GM12801 (cell line): ENCODE data around the gene CAB39L.

Source experiments
- TF ChIP-seq, protein P1 (sequence below): IDR thresholded peaks from one replicate; pipeline ENCODE4 v1.5.1; 2011; ENCODE audit warnings: control low read depth; ENCODE audit not compliant: insufficient read length; ENCODE audit errors: extremely low read depth

The CAB39L gene

GRCh38 chr13:49310251-49310650 lies 133.6 kb downstream of the CAB39L start:
- TF ChIP-seq, protein P1, sequence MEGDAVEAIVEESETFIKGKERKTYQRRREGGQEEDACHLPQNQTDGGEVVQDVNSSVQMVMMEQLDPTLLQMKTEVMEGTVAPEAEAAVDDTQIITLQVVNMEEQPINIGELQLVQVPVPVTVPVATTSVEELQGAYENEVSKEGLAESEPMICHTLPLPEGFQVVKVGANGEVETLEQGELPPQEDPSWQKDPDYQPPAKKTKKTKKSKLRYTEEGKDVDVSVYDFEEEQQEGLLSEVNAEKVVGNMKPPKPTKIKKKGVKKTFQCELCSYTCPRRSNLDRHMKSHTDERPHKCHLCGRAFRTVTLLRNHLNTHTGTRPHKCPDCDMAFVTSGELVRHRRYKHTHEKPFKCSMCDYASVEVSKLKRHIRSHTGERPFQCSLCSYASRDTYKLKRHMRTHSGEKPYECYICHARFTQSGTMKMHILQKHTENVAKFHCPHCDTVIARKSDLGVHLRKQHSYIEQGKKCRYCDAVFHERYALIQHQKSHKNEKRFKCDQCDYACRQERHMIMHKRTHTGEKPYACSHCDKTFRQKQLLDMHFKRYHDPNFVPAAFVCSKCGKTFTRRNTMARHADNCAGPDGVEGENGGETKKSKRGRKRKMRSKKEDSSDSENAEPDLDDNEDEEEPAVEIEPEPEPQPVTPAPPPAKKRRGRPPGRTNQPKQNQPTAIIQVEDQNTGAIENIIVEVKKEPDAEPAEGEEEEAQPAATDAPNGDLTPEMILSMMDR = no peak

DNA sequence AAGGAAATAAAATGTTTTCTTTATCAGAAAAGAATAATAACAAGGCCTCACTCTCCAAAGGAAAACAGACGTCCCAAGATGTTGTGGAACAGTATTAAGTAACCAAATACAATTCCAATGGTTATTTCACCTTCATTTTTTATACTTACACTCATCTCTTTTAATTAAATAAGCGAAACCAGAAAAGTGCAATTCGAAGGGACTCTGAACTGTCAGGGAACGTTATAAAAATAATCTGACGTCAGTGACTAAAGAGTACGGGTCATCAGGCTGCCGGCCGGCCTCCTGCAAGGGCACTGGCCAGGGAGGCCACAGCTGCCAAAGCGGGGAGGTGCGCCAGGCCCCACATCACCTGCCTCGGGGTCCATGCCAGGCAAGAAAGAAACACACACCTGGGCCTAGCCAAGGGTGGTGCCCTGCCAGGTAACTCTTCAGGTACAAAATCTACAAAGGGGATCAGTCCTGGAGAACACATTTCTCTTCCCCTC lies 134.9 kb downstream of the CAB39L start:
- TF ChIP-seq, protein P1 = no peak

DNA sequence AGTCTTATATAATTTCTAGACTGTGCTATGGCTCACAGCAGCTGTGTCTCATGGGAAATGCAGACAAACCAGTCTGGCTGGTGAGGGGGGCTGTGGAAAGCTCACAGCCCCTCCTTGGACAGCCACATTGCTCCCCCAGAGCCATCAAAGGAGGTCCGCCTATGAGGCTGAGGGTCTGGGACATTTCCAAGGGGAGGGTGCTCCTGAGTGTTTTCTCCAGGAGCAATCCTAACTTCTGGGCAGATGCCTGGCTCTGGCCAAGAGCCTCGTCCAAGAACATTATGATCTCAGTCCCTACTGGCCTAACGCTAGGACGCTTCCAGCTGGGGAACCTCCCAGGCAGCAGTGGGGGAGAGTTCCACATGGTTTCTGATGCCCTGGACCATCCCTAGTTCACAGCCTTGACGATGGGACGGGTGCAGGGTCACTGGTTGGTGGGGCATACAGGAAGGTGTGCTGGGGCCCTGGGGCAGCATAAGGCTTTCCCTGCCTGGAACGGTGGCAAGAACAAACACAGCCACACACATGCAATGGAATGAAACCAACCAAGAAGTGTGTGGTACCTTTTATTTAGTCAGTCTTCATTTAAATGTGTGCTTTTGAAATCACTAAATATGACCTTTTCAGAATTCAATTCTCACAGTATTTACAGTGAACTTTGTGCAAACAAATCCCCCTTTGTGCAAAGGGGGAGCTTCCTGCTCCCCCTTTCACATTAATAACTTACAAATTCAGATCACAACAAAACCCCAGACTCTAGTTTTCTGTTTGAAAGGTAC lies 135.6 kb downstream of the CAB39L start:
- TF ChIP-seq, protein P1 = no peak

DNA sequence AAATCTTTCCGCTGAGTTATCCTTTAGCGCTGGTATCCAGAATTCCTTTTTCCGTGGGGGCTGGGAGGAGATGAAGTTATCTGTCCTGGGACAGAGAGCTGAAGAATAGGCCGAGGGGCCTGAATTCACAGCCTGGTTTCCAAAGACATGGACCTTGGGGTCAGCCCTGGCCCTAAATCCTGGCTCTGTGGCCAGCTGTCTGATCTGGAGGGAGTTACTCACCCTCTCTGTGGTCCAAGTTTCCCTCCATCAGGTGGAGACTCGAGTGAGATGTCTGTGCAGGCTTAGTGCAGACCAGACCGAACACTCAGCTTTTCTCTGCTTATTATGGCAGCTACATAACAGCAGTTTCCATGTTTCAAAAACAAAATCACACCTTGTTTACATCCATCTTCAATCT lies 136.5 kb downstream of the CAB39L start:
- TF ChIP-seq, protein P1 = no peak

GRCh38 chr13:49305792-49306425 lies 138.0 kb downstream of the CAB39L start:
- TF ChIP-seq, protein P1 = no peak

DNA sequence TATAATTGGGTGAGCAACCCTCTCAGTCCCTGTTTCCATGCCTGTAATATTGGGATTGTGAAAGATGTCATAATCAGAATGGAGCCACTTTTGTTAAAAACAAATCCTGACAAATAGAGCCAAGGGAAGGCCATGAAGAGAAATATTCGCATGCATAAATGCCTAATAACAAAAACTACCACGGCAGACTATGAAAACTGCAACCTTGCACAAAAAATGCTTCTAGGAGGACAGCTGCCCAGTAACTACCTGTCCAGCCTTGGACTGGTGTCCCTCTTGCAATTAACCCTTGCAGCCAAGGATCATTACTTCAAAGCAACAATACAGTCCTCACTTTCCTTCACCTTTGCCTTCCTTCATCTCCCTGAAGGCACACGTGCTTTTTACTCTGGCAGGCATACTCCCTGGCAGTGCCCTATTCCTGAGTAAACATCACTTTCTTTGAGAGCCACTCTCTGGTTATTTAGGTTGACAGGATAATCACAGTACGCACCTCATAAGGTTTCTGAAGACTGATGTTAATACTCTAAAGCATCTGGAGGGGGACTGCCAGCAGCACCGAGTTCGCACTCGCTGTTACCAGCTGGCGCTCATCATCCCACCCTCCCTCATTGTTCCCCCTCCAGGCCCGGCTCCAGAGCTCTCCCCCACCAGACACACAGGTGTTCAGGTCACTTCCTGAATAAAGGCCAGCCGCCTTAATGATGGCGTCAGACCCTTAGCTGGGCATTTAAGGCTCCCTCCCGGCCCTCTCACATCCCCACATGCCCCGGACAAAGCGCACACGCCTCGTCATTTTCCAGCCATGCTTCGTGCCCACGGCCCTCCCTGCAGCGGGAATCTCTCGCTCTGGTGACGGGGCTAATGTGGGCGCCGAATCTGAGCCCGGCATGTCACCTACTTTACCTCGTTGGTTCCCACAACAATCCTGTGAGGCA lies 138.8 kb downstream of the CAB39L start:
- TF ChIP-seq, protein P1 = no peak

- TF ChIP-seq, protein P1 = no peak
These were observed 139.5 kb downstream of the CAB39L start for GRCh38 chr13:49304356-49304755.
